Muscle layer of duodenum (tissue), 2 donors: ENCODE results near the gene HDHD2.

Experiments used
- H3K27ac ChIP-seq: one replicate; pipeline ENCODE4 v1.7.0; 2013; ENCODE audit warnings: mild to moderate bottlenecking, low read length
- H3K27me3 ChIP-seq: one replicate; pipeline ENCODE4 v1.7.0; 2013; ENCODE audit warnings: low read depth, mild to moderate bottlenecking, control low read depth, low read length
- H3K36me3 ChIP-seq, 2 donors: one replicate each; pipeline ENCODE4 v1.7.0; 2013; ENCODE audit warnings: low read length in 2 of 2, control low read depth in 1 of 2, mild to moderate bottlenecking in 1 of 2; ENCODE audit not compliant: insufficient read depth in 2 of 2, control insufficient read depth in 1 of 2
- H3K4me1 ChIP-seq, 2 donors: one replicate each; pipeline ENCODE4 v1.7.0; 2013; ENCODE audit warnings: low read length in 2 of 2, mild to moderate bottlenecking in 2 of 2, control low read depth in 1 of 2, moderate library complexity in 1 of 2; ENCODE audit not compliant: insufficient read depth in 2 of 2, control insufficient read depth in 1 of 2
- H3K4me3 ChIP-seq, 2 donors: one replicate each; pipeline ENCODE4 v1.7.0; 2013; ENCODE audit warnings: low read length in 2 of 2, low read depth in 1 of 2, mild to moderate bottlenecking in 1 of 2
- H3K9me3 ChIP-seq, 2 donors: one replicate each; pipeline ENCODE4 v1.7.0; 2013; ENCODE audit warnings: low read length in 2 of 2, control low read depth in 1 of 2, mild to moderate bottlenecking in 1 of 2; ENCODE audit not compliant: control insufficient read depth in 1 of 2
- donor health status: healthy.

The HDHD2 gene

DNA sequence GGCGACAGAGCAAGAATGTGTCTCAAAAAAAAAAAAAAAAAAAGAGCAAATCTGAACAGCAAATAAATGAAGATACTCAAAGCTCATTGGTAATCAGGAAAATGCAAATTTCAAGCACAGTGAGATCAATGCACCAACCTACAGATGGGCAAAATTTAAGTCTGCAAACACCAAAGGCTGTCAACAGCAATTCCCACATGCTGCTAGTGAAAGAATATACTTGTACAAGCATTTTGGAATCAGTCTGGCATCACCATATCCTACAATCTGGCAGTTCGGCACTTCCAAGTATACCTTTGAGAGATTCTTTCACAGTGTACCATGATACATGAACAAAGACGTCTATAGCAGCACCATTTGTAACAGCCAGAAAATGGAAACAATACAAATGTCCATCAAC, 4.1 kb downstream of the HDHD2 start:
- Histone ChIP-seq H3K36me3 (no peaks in the 10 kb centered on the region), H3K27me3 (no peaks in the 10 kb centered on the region), H3K27ac (no peak overlapping the region), H3K4me1 (peaks cover 6 to 11% of the 10 kb centered on the region in 2 donors), H3K4me3 (no peak overlapping the region), H3K9me3 (no peaks in the 10 kb centered on the region)

DNA sequence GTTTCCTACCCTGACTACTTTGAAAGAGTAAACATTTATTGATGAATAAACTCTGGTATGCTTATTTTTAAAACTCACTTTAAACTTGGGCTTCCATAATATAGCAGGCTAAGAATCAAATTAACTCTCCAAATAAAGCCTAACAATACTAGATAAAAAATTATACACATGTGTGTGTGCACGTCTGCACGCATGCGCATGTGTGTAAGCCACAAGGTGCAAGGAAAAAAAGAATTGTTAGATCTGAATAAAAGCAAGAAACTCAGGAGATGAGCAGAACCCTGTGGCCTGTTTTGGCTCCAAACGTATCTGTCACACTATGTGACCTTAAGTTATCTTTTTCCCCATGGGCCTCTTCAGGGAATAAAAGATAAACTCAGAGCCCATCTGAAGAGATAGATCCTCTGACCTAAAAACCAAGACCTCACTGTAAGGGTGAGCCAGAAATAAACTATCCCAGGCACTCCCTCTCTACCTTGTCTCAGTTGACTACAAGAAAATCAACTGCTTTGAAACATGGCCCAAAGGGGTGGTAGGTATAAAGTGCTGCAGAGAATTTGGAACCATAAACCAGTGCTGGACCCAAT, 6.3 kb downstream of the HDHD2 start:
- H3K27ac ChIP-seq, result no peak overlapping the region
- H3K27me3 ChIP-seq, result no peaks in the 10 kb centered on the region
- peaks cover 0 to 5% of the 10 kb centered on the region in 2 donors for H3K4me1 ChIP-seq
- H3K4me3 ChIP-seq, result no peak overlapping the region
- H3K9me3 ChIP-seq, result no peaks in the 10 kb centered on the region
- no peaks in the 10 kb centered on the region for H3K36me3 ChIP-seq

DNA sequence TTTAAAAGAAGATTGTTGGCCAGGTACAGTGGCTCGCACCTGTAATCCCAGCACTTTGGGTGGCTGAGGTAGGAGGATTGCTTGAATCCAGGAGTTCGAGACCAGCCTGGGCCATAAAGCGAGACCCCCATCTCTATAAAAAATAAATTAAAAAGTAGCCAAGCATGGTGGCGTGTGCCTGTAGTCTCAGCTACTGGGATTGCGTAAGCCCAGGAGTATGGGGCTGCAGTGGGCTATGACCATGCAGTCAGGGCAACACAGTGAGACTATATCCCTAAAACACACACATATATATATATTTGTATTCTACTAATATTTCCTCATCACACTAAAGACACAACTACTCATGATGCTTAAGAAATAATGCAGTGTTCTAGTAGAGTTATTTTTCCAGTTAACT, 7.1 kb downstream of the HDHD2 start:
- no peak overlapping the region for H3K27ac ChIP-seq
- no peaks in the 10 kb centered on the region for H3K4me1 ChIP-seq
- no peak overlapping the region for H3K4me3 ChIP-seq
- H3K9me3 ChIP-seq, result no peaks in the 10 kb centered on the region
- H3K27me3 ChIP-seq, result no peaks in the 10 kb centered on the region
- no peaks in the 10 kb centered on the region for H3K36me3 ChIP-seq

DNA sequence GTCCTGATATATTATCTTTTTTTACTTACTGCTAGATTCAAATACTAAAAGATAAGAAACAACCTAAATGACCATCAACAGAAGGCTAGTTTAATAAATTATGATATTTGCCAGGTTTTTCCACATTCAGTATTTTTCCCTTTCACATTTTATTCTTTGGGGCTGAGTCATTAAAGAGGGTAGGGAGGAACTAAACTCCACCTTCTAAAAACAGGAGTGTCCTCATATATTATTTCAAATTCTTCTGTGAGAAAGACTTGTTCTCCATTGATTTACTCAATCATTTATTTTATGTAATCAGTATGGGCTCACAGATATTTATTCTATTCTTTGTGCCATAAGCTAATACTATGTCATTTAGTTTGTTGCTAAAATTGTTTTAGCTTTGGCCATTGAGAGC, 9.0 kb downstream of the HDHD2 start:
- Histone ChIP-seq H3K9me3 (no peaks in the 10 kb centered on the region), H3K4me3 (no peak overlapping the region), H3K27ac (no peak overlapping the region), H3K27me3 (no peaks in the 10 kb centered on the region), H3K36me3 (peaks cover under 1 to 3% of the 10 kb centered on the region in 2 donors), H3K4me1 (no peaks in the 10 kb centered on the region)

DNA sequence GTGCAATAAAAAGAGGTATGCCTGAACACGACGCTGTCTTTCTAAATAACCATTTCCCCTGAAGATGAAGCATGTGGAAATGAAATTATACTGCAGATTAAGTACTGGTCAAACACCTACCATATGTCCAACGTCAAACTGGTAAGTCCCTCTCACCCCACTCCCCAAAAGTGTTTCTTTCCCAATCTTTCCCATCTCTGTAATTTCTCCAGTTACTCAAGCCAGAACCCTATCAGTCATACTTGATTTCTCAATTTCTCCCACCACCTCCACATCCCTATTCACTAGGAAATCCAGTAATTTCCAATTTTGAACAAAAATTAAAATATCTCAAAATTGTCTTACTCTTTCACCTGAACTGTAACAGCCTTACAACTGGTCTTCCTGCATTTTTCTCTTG, 29.2 kb downstream of the HDHD2 start:
- Histone ChIP-seq H3K36me3 (peaks cover 0 to 5% of the 10 kb centered on the region in 2 donors), H3K4me1 (no peaks in the 10 kb centered on the region), H3K27me3 (no peaks in the 10 kb centered on the region), H3K27ac (no peak overlapping the region), H3K4me3 (no peak overlapping the region), H3K9me3 (no peaks in the 10 kb centered on the region)

DNA sequence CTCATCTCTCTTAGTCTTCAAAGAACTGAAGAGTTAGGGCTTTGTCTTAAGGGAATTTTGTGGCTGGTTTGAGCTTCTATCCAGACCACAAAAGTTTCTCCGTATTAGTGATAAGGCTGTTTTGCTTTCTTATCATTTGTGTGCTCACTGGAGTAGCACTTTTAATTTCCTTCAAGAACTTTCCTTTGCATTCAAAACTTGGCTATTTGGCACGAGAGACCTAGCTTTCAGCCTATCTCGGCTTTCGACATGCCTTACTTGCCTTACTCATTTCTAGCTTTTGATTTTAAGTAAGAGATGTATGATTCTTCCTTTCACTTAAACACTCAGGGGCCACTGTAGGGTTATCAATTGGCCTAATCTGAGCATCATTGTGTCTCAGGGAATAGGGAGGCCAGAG, 29.9 kb downstream of the HDHD2 start:
- Histone ChIP-seq H3K4me3 (no peak overlapping the region), H3K27ac (no peak overlapping the region), H3K4me1 (no peaks in the 10 kb centered on the region), H3K36me3 (peaks cover 0 to 3% of the 10 kb centered on the region in 2 donors), H3K27me3 (no peaks in the 10 kb centered on the region), H3K9me3 (no peaks in the 10 kb centered on the region)

DNA sequence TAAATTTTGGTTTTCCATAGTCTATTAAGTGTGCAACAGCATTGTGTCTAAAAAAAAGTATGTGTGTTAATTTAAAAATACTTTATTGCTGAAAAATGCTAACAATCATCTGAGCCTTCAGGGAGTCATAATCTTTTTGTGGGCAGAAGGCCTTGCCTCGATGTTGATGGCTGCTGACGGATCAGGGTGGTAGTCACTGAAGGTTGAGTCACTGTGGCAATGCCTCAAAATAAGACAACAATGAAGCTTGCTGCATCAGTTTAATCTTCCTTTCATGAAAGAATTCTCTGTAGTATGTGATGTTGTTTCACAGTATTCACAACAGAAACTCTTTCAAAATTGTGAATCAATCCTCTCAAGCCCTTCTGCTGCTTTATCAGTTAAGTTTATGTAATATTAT, 31.3 kb downstream of the HDHD2 start:
- Histone ChIP-seq H3K4me1 (no peaks in the 10 kb centered on the region), H3K36me3 (peaks cover 6 to 11% of the 10 kb centered on the region in 2 donors), H3K27me3 (no peaks in the 10 kb centered on the region), H3K27ac (no peak overlapping the region), H3K4me3 (no peak overlapping the region), H3K9me3 (no peaks in the 10 kb centered on the region)

DNA sequence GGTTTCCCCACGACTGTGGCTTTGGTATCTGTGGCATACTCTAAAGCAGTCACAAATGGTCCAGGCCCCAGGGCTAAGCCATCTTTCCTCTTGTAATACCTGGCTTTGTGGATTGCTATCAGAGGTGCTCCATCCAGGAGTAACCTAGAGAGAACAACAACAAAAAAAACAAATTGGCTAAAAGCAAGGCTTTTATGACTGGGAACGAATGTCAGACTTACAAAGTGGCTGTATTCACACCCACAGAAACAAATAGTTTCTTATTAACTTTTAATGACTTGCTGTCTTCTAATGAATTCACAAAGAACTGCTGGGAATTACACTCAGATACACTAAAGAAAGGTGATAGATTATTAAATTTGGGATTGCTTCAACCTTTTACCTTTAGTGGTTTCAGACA, 35.1 kb downstream of the HDHD2 start:
- Histone ChIP-seq H3K27ac (no peak overlapping the region), H3K9me3 (no peaks in the 10 kb centered on the region), H3K36me3 (peaks cover 34 to 44% of the 10 kb centered on the region in 2 donors), H3K27me3 (no peaks in the 10 kb centered on the region), H3K4me3 (no peak overlapping the region), H3K4me1 (no peaks in the 10 kb centered on the region)

DNA sequence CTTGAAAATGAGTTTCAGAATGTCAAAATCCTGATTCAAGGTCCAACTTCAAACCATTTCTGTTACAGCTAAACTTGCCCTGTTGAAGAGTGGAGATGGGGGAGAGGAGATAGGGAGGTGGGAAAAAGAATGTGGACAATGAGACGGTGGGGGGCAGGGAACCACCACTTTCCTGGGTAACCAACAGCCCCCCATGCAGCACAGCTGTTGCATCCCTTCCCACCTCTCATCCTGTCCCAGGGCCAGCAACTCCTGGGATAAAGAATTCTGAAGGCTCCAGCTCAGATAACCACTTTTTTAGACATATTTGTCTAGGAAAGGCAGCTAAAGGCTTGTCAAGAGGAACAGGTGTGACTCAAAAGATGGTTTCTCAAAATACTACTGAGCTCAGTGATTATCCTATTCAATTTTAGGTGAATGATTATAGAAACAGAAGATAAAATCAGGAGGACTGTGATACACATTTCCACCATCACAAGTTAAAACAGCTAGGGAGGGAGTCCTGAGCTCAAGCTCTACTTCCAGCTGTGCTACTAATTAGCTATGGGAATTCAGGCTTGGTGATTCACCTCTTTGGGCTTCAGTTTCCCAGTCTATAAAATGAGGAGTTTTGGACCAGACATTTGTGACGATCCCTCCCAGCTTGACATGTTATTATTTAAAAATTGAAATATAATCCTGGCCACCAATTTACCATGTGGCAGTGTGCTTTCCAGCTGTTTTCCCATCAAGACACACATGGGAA, 36.3 kb downstream of the HDHD2 start:
- no peak overlapping the region for H3K4me3 ChIP-seq
- H3K9me3 ChIP-seq, result no peaks in the 10 kb centered on the region
- no peaks in the 10 kb centered on the region for H3K27me3 ChIP-seq
- no peaks in the 10 kb centered on the region for H3K4me1 ChIP-seq
- H3K36me3 ChIP-seq, result peaks cover 34 to 56% of the 10 kb centered on the region in 2 donors
- no peak overlapping the region for H3K27ac ChIP-seq

DNA sequence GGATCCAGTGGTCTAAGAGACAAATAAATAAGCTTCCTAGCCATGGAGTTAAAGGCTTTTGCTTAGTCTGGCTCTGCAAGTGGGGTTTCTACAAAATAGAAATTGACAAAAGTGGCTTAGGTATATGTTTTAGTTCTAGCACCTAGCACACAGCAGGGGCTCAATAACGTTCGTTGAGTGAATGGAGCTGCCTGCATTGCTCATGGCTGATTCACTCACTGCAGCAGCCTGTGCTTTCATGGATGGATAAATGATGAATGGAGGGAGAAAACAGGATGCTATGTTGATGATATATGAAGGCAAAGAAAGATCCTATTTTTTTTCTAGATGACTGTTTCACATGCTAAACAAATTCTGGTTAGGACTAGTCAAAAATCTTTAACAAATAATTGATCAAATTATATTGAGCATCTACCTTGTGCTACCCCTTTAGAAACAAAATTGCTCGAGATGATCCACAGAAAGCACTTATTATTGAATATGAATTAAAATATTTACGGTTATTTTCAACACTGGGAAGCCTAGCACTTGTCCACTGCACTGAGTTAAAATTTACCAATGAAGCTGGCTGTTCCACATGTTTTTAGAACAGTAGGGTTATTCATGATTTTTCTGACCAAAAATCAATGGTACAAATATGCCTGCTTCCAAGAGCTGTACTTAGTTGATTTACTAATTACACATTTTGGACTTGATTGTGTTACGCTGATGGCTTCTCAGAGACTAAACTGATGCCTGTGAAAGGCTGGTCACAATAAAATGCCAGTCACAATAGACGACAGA, 39.6 kb downstream of the HDHD2 start:
- no peaks in the 10 kb centered on the region for H3K4me1 ChIP-seq
- no peaks in the 10 kb centered on the region for H3K27me3 ChIP-seq
- H3K4me3 ChIP-seq, result no peak overlapping the region
- H3K27ac ChIP-seq, result no peak overlapping the region
- H3K9me3 ChIP-seq, result no peaks in the 10 kb centered on the region
- peaks cover 55 to 77% of the 10 kb centered on the region in 2 donors for H3K36me3 ChIP-seq

DNA sequence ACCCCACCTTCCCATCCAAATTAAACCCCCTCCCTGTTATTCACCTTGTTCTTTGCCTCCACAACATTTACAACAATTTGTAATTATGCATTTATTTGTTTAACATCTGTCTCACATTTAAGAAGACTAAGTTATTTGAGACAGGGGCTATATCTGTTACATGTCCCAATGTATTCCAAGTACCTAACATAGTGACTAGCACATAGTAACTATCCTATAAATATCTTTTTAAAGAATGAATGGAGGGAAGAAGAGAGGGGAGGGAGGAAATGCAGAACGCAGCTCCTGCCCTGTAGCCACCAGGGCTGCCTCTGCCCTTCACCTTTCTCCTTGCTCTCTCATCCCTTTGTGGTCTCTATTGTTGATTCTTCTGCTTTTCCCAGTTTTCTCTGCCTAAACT, 40.6 kb downstream of the HDHD2 start:
- H3K36me3 ChIP-seq, result peaks cover 53 to 74% of the 10 kb centered on the region in 2 donors
- H3K4me3 ChIP-seq, result no peak overlapping the region
- no peaks in the 10 kb centered on the region for H3K4me1 ChIP-seq
- no peaks in the 10 kb centered on the region for H3K27me3 ChIP-seq
- H3K27ac ChIP-seq, result no peak overlapping the region
- no peaks in the 10 kb centered on the region for H3K9me3 ChIP-seq
